GM19193 (cell line): ENCODE results near the gene SLC22A1.

ENCODE experiments used
- POLR2A ChIP-seq: IDR thresholded peaks from 4 replicates; pipeline ENCODE4 v1.6.1; 2011; ENCODE audit not compliant: insufficient read depth, insufficient read length; ENCODE audit errors: extremely low read depth

The SLC22A1 gene

GRCh38 chr6:160172704-160173103 lies 51.1 kb downstream of the SLC22A1 start:
- TF ChIP-seq POLR2A: no peak

GRCh38 chr6:160173806-160174527 lies 52.4 kb downstream of the SLC22A1 start:
- TF ChIP-seq POLR2A: no peak

- TF ChIP-seq POLR2A: no peak
These were observed 53.1 kb downstream of the SLC22A1 start for GRCh38 chr6:160174681-160175080.

- no peak for TF ChIP-seq POLR2A
These were observed 55.6 kb downstream of the SLC22A1 start for GRCh38 chr6:160177220-160177619.

- no peak for TF ChIP-seq POLR2A
These were observed 56.7 kb downstream of the SLC22A1 start for GRCh38 chr6:160178271-160178670.

GRCh38 chr6:160180706-160181105 lies 59.1 kb downstream of the SLC22A1 start:
- TF ChIP-seq POLR2A: no peak

GRCh38 chr6:160188773-160189172 lies 67.2 kb downstream of the SLC22A1 start:
- no peak for TF ChIP-seq POLR2A

- TF ChIP-seq POLR2A: no peak
These were observed 68.5 kb downstream of the SLC22A1 start for GRCh38 chr6:160190081-160190480.

- no peak for TF ChIP-seq POLR2A
These were observed 69.4 kb downstream of the SLC22A1 start for GRCh38 chr6:160190973-160191372.

GRCh38 chr6:160192840-160193239 lies 71.2 kb downstream of the SLC22A1 start:
- TF ChIP-seq POLR2A: no peak

GRCh38 chr6:160194808-160195207 lies 73.2 kb downstream of the SLC22A1 start:
- TF ChIP-seq POLR2A: no peak

- no peak for TF ChIP-seq POLR2A
These were observed 76.0 kb downstream of the SLC22A1 start for GRCh38 chr6:160197662-160198061.

- no peak for TF ChIP-seq POLR2A
These were observed 77.1 kb downstream of the SLC22A1 start for GRCh38 chr6:160198606-160199211.

- TF ChIP-seq POLR2A: no peak
These were observed 79.4 kb downstream of the SLC22A1 start for GRCh38 chr6:160201061-160201460.

- no peak for TF ChIP-seq POLR2A
These were observed 80.8 kb downstream of the SLC22A1 start for GRCh38 chr6:160202411-160202810.

- no peak for TF ChIP-seq POLR2A
These were observed 81.5 kb downstream of the SLC22A1 start for GRCh38 chr6:160203076-160203475.
